GM23338 (cell line): ENCODE results near the gene PDE6A. TPM values are rescaled to one million over a fixed set of nuclear protein-coding genes. Genes with fewer than 3 reads are reported as not detected.
A peak's percentile ranks its signal among the peaks of the same experiment; 100 is the strongest.

Experiments
- ATAC-seq: fragments of 200-7000 bp; cut with Tn5 transposase; 3 replicates; pipeline ENCODE4 v1.9.1; 2020
- DNase-seq: peaks from one replicate; pipeline ENCODE4 v3.0.0-alpha.2; 2015; ENCODE audit warnings: low spot score
- H2AFZ ChIP-seq: fragments of 200-600 bp; sonication (generic); 2 replicates; pipeline ENCODE4 v1.8.0; 2016; ENCODE audit warnings: antibody characterized with exemption, mild to moderate bottlenecking, moderate library complexity
- H3F3A ChIP-seq: fragments of 200-600 bp; sonication (generic); replicated peaks from 2 replicates; pipeline ENCODE4 v1.8.0; 2017; ENCODE audit warnings: antibody characterized with exemption, mixed run types, low read depth
- H3K27ac ChIP-seq: fragments of 200-600 bp; sonication (generic); 2 replicates; pipeline ENCODE4 v1.6.1; 2016; ENCODE audit warnings: low read depth
- H3K27me3 ChIP-seq: fragments of 200-600 bp; sonication (generic); 2 replicates; pipeline ENCODE4 v1.8.0; 2016; ENCODE audit warnings: mild to moderate bottlenecking, mixed run types, moderate library complexity; ENCODE audit not compliant: insufficient read depth
- H3K36me3 ChIP-seq: fragments of 200-600 bp; sonication (generic); 2 replicates; pipeline ENCODE4 v1.8.0; 2016; ENCODE audit warnings: mild to moderate bottlenecking; ENCODE audit not compliant: insufficient read depth
- H3K4me1 ChIP-seq: fragments of 200-600 bp; sonication (generic); 2 replicates; pipeline ENCODE4 v1.8.0; 2016; ENCODE audit warnings: mild to moderate bottlenecking, moderate library complexity; ENCODE audit not compliant: insufficient read depth
- H3K4me2 ChIP-seq: fragments of 200-600 bp; sonication (generic); 2 replicates; pipeline ENCODE4 v1.7.1; 2017; ENCODE audit warnings: mixed run types
- H3K4me3 ChIP-seq: fragments of 200-600 bp; sonication (generic); 2 replicates; pipeline ENCODE4 v1.6.1; 2016; ENCODE audit warnings: mixed run types
- H3K79me2 ChIP-seq: fragments of 200-600 bp; sonication (generic); replicated peaks from 2 replicates; pipeline ENCODE4 v1.8.0; 2017; ENCODE audit warnings: mild to moderate bottlenecking; ENCODE audit not compliant: insufficient read depth
- H3K9me2 ChIP-seq: fragments of 200-600 bp; sonication (generic); 2 replicates; pipeline ENCODE4 v1.8.0; 2017; ENCODE audit not compliant: insufficient read depth
- H4K20me1 ChIP-seq: fragments of 200-600 bp; sonication (generic); replicated peaks from 2 replicates; pipeline ENCODE4 v1.8.0; 2017; ENCODE audit warnings: mild to moderate bottlenecking; ENCODE audit not compliant: insufficient read depth
- H3K27ac Mint-ChIP-seq: 2 replicates; pipeline ENCODE4 v1.8.0; 2020; ENCODE audit warnings: inconsistent platforms, mild to moderate bottlenecking, moderate library complexity, mixed read lengths
- H3K27me3 Mint-ChIP-seq: 3 replicates; pipeline ENCODE4 v1.8.0; 2022; ENCODE audit warnings: low read depth, mild to moderate bottlenecking, moderate library complexity, mixed read lengths, inconsistent platforms; ENCODE audit not compliant: insufficient read depth, poor library complexity
- H3K36me3 Mint-ChIP-seq: 3 replicates; pipeline ENCODE4 v1.8.0; 2021; ENCODE audit warnings: low read depth, mild to moderate bottlenecking, inconsistent platforms, moderate library complexity, mixed read lengths
- H3K4me1 Mint-ChIP-seq: 3 replicates; pipeline ENCODE4 v1.8.0; 2020; ENCODE audit warnings: mild to moderate bottlenecking, inconsistent platforms, mixed read lengths
- H3K4me3 Mint-ChIP-seq: 3 replicates; pipeline ENCODE4 v1.8.0; 2021; ENCODE audit warnings: moderate library complexity, mild to moderate bottlenecking, inconsistent platforms, mixed read lengths
- H3K9me3 Mint-ChIP-seq: 3 replicates; pipeline ENCODE4 v1.8.0; 2020; ENCODE audit warnings: moderate library complexity, mild to moderate bottlenecking, inconsistent platforms, mixed read lengths
- ETS1 ChIP-seq: IDR thresholded peaks from 2 replicates; pipeline ENCODE4 v1.6.1; 2016; ENCODE audit warnings: antibody characterized with exemption
- POLR2AphosphoS5 ChIP-seq: IDR thresholded peaks from 2 replicates; pipeline ENCODE4 v1.6.1; 2016; ENCODE audit warnings: antibody characterized with exemption, low read depth
- ZNF462 ChIP-seq: fragments of 250-450 bp; sonication (Bioruptor Pico); IDR thresholded peaks from 2 replicates; pipeline ENCODE4 v1.5.0; 2020; ENCODE audit warnings: mild to moderate bottlenecking, moderate library complexity
- polyA plus RNA-seq: library from polyadenylated mRNA; unstranded; fragments of >200 nt; fragmentation: Nextera tagmentation; extraction: Ambion mirVana; gene quantifications from 2 replicates; pipeline ENCODE4 v1.2.1, GENCODE V29; 2016
- total RNA-seq: library from RNA; depleted of rRNA; stranded (reverse); fragments of >200 nt; shearing (Covaris generic); gene quantifications from 2 replicates; pipeline ENCODE4 v1.2.3, GENCODE V29; 2014
- TF ChIP-seq, protein P1 (sequence below), 2 experiments: fragments of 200-600 bp in 1 of 2; sonication (generic) in 1 of 2; conservative IDR thresholded peaks; 2 replicates each; pipeline versions ENCODE4 v1.5.1 to v1.6.1; 2016 to 2017; ENCODE audit warnings: antibody characterized with exemption in 2 of 2, low read depth in 2 of 2, mild to moderate bottlenecking in 2 of 2, moderate library complexity in 1 of 2

PDE6A gene
- total and polyA plus RNA-seq, 2 experiments from 2014 or later = 0.08 TPM; not detected in 1

DNA sequence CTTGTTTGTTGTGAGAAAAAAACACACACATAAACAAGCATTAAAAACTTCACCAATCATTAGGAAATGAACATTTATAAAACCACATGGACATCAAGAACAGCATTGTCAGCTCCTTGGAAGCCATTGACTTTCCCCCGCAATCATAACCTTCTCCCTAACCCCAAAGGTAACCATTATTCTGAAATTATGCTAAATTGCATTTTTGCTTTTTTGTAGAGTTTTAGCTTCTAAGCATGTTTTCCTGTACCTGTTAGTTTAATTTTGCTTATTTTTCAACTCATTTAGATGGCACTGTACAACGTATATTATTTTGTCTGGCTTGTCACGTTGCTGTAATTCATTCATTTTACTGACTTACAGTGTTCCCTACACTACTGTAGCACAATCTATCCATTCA is 36.8 kb downstream of the PDE6A start (continued):
- no peak for TF ChIP-seq ETS1
- no peak for TF ChIP-seq POLR2AphosphoS5

- Mint-ChIP-seq H3K36me3 (no peaks in the 10 kb centered on the region), H3K9me3 (no peaks in the 10 kb centered on the region), H3K27ac (no peak overlapping the region), H3K27me3 (peaks cover 2% of the 10 kb centered on the region), H3K4me1 (no peaks in the 10 kb centered on the region), H3K4me3 (no peak overlapping the region)
- no peaks in the 10 kb centered on the region for H3K9me2 ChIP-seq
- no peaks in the 10 kb centered on the region for H4K20me1 ChIP-seq
- no peaks in the 10 kb centered on the region for H3K79me2 ChIP-seq
- H3K4me1 ChIP-seq = no peaks in the 10 kb centered on the region; the same call in 1 of the 2 replicates
- DNase-seq (no peak), ATAC-seq (no peak)
- H3F3A ChIP-seq = no peaks in the 10 kb centered on the region
- TF ChIP-seq, protein P1, sequence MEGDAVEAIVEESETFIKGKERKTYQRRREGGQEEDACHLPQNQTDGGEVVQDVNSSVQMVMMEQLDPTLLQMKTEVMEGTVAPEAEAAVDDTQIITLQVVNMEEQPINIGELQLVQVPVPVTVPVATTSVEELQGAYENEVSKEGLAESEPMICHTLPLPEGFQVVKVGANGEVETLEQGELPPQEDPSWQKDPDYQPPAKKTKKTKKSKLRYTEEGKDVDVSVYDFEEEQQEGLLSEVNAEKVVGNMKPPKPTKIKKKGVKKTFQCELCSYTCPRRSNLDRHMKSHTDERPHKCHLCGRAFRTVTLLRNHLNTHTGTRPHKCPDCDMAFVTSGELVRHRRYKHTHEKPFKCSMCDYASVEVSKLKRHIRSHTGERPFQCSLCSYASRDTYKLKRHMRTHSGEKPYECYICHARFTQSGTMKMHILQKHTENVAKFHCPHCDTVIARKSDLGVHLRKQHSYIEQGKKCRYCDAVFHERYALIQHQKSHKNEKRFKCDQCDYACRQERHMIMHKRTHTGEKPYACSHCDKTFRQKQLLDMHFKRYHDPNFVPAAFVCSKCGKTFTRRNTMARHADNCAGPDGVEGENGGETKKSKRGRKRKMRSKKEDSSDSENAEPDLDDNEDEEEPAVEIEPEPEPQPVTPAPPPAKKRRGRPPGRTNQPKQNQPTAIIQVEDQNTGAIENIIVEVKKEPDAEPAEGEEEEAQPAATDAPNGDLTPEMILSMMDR (conservative IDR thresholded peaks at IDR 0.05; ENCODE audit: low read depth in 2 of 2) = peak in 1 of 2 experiments; percentile 13; a peak in 1 of 4 replicates
- TF ChIP-seq ZNF462 = no peak
- no peak overlapping the region for H3K4me2 ChIP-seq
- no peak overlapping the region for H3K4me3 ChIP-seq
- H3K27me3 ChIP-seq = no peaks in the 10 kb centered on the region
- H3K36me3 ChIP-seq = no peaks in the 10 kb centered on the region
- no peak overlapping the region for H2AFZ ChIP-seq
- H3K27ac ChIP-seq = no peak overlapping the region
Observed at GRCh38 chr5:149904977-149905376, 39.6 kb downstream of the PDE6A start.
